Endothelial cell of umbilical vein (primary cell): ENCODE results near the gene GH1. TPM values are rescaled to one million over a fixed set of nuclear protein-coding genes. Genes with fewer than 3 reads are reported as not detected.

Experiments used
- BruUV-seq: library from RNA; stranded (reverse); fragments of 400-500 nt; replicated peaks from 2 replicates; lab custom pipeline; 2021; lab: Mats Ljungman, UMichigan
- CTCF ChIA-PET: fragments of 300-600, 350-600 bp; sonication (Branson Sonifier 250); formaldehyde crosslinking; loops from one replicate; lab custom pipeline; 2021; ENCODE audit warnings: antibody characterized with exemption, inconsistent platforms; lab: Charles Lee
- POLR2A ChIA-PET: fragments of 300-600, 350-600 bp; sonication (Branson Sonifier 250); formaldehyde crosslinking; loops from one replicate; lab custom pipeline; 2021; ENCODE audit warnings: antibody characterized with exemption, inconsistent platforms; lab: Charles Lee
- DNase-seq: peaks from one replicate; pipeline ENCODE4 v3.0.0-alpha.2; 2011; ENCODE audit warnings: low read depth, low spot score
- FAIRE-seq: peaks from 2 replicates; lab custom pipeline; 2011; peaks lifted over from hg19 to GRCh38; lab: Jason Lieb, UNC
- H2AFZ ChIP-seq: 2 replicates; pipeline ENCODE4 v1.6.0; 2012; ENCODE audit warnings: low read depth, low read length, control low read depth, inconsistent platforms
- H3K27ac ChIP-seq: 2 replicates; pipeline ENCODE4 v1.5.1; 2011; ENCODE audit warnings: low read depth, mild to moderate bottlenecking, control low read depth, low read length, moderate library complexity; ENCODE audit not compliant: insufficient read depth
- H3K27me3 ChIP-seq, 2 experiments: 2 replicates each; pipeline versions ENCODE4 v1.6.0 to v1.6.1; 2011; ENCODE audit warnings: low read length in 2 of 2, mixed read lengths in 1 of 2; ENCODE audit not compliant: control insufficient read depth in 2 of 2, insufficient read depth in 2 of 2
- H3K36me3 ChIP-seq, 2 experiments: 2 replicates in 1 of 2; 3 replicates in 1 of 2; pipeline ENCODE4 v1.5.1; 2011; ENCODE audit warnings: low read length in 2 of 2, mild to moderate bottlenecking in 1 of 2, moderate library complexity in 1 of 2; ENCODE audit not compliant: control insufficient read depth in 2 of 2, insufficient read depth in 2 of 2; ENCODE audit errors: extremely low read depth in 1 of 2
- H3K4me1 ChIP-seq: 3 replicates; pipeline ENCODE4 v1.5.1; 2011; ENCODE audit warnings: mild to moderate bottlenecking, low read length; ENCODE audit not compliant: control insufficient read depth, insufficient read depth; ENCODE audit errors: extremely low read depth
- H3K4me2 ChIP-seq: 2 replicates; pipeline ENCODE4 v1.6.1; 2011; ENCODE audit warnings: low read length, control low read depth, mixed read lengths; ENCODE audit not compliant: insufficient read depth
- H3K4me3 ChIP-seq, 3 experiments: fragments of 200-600 bp in 1 of 3; sonication (generic), shearing (Covaris generic) in 1 of 3; replicated peaks in 1 of 3; 2 replicates each; pipeline ENCODE4 v1.5.1; 2011 to 2016; ENCODE audit warnings: control low read depth in 3 of 3, low read length in 3 of 3, mild to moderate bottlenecking in 2 of 3, inconsistent platforms in 1 of 3, low read depth in 1 of 3, moderate library complexity in 1 of 3; ENCODE audit not compliant: insufficient read depth in 1 of 3
- H3K79me2 ChIP-seq: 2 replicates; pipeline ENCODE4 v1.6.0; 2012; ENCODE audit warnings: low read length, inconsistent platforms; ENCODE audit not compliant: control insufficient read depth, insufficient read depth
- H3K9ac ChIP-seq: replicated peaks from 2 replicates; pipeline ENCODE3; 2011; ENCODE audit warnings: low read length, control low read depth; ENCODE audit not compliant: insufficient read depth; ENCODE audit errors: extremely low read depth
- H3K9me1 ChIP-seq: replicated peaks from 3 replicates; pipeline ENCODE4 v1.6.0; 2011; ENCODE audit warnings: mild to moderate bottlenecking, low read length; ENCODE audit not compliant: control insufficient read depth, insufficient read depth; ENCODE audit errors: extremely low read depth
- H3K9me3 ChIP-seq: replicated peaks from 2 replicates; pipeline ENCODE4 v1.5.1; 2012; ENCODE audit warnings: low read length, inconsistent platforms; ENCODE audit not compliant: control insufficient read depth, insufficient read depth
- H4K20me1 ChIP-seq: replicated peaks from 2 replicates; pipeline ENCODE3; 2011; ENCODE audit warnings: mild to moderate bottlenecking, low read length; ENCODE audit not compliant: control insufficient read depth, insufficient read depth; ENCODE audit errors: extremely low read depth
- EZH2 ChIP-seq: IDR thresholded peaks from 2 replicates; pipeline ENCODE4 v1.6.1; 2012; ENCODE audit warnings: borderline replicate concordance, low read depth, mild to moderate bottlenecking, moderate library complexity, low read length, inconsistent platforms; ENCODE audit not compliant: severe bottlenecking
- FOS ChIP-seq: IDR thresholded peaks from 2 replicates; pipeline ENCODE4 v1.6.1; 2011; ENCODE audit warnings: mild to moderate bottlenecking, low read length, moderate library complexity, borderline replicate concordance; ENCODE audit not compliant: insufficient read depth
- GATA2 ChIP-seq: IDR thresholded peaks from 2 replicates; pipeline ENCODE4 v1.7.0; 2011; ENCODE audit warnings: low read depth, mild to moderate bottlenecking, moderate library complexity, mixed read lengths, low read length; ENCODE audit not compliant: insufficient read length, insufficient read depth
- JUN ChIP-seq: IDR thresholded peaks from 2 replicates; pipeline ENCODE4 v1.6.1; 2011; ENCODE audit warnings: borderline replicate concordance, low read depth; ENCODE audit not compliant: insufficient read length, insufficient read depth
- MYC ChIP-seq: IDR thresholded peaks from one replicate; pipeline ENCODE4 v1.6.1; 2011; ENCODE audit warnings: mild to moderate bottlenecking, low read depth, low read length
- POLR2A ChIP-seq: IDR thresholded peaks from 2 replicates; pipeline ENCODE4 v1.6.1; 2012; ENCODE audit warnings: low read depth, mild to moderate bottlenecking, control low read depth, low read length
- POLR2AphosphoS5 ChIP-seq: IDR thresholded peaks from 2 replicates; pipeline ENCODE4 v1.6.1; 2012; ENCODE audit warnings: low read depth, mild to moderate bottlenecking, control low read depth, low read length, moderate library complexity; ENCODE audit not compliant: insufficient read depth
- dilution Hi-C: fragments of 300-500 bp; cut with MboI; formaldehyde crosslinking; loops from one replicate; pipeline ENCODE4 v1.15.0; 2019; ENCODE audit warnings: low sequenced_read_pairs; ENCODE audit not compliant: extremely low pct_ligation_motif_present
- intact Hi-C: fragments of 100-400 bp; cut with micrococcal nuclease; formaldehyde crosslinking; loops from one replicate; pipeline ENCODE4 v1.10.0; 2022
- polyA plus RNA-seq, 4 experiments: library from polyadenylated mRNA; depleted of rRNA in 3 of 4; stranded (reverse) in 3 of 4; unstranded in 1 of 4; fragments of >200 nt; gene quantifications; 2 replicates each; pipeline versions ENCODE4 v1.2.1 to v1.2.3, GENCODE V29; 2011 to 2012; ENCODE audit warnings: missing spikeins in 1 of 4
- total RNA-seq: library from RNA; stranded (reverse); gene quantifications from 2 replicates; pipeline ENCODE4 v1.2.3, GENCODE V29; 2021
- TF ChIP-seq, protein P1 (sequence below), 2 donors: IDR thresholded peaks; 1 replicate in 1 of 2; 2 replicates in 1 of 2; pipeline ENCODE4 v1.5.1; 2011; ENCODE audit warnings: low read length in 2 of 2, mild to moderate bottlenecking in 2 of 2, moderate library complexity in 2 of 2, control low read depth in 1 of 2, inconsistent platforms in 1 of 2, low read depth in 1 of 2; ENCODE audit not compliant: insufficient read depth in 1 of 2; ENCODE audit errors: extremely low read depth in 1 of 2
- TF ChIP-seq, protein P2 (sequence below): IDR thresholded peaks from 2 replicates; pipeline ENCODE4 v1.6.1; 2011; ENCODE audit not compliant: insufficient read depth, insufficient read length

The GH1 gene
- total and polyA plus RNA-seq, 2 donors (not counting 3 experiments of a cell fraction or from before 2014, with no cell fraction given), result not detected

DNA sequence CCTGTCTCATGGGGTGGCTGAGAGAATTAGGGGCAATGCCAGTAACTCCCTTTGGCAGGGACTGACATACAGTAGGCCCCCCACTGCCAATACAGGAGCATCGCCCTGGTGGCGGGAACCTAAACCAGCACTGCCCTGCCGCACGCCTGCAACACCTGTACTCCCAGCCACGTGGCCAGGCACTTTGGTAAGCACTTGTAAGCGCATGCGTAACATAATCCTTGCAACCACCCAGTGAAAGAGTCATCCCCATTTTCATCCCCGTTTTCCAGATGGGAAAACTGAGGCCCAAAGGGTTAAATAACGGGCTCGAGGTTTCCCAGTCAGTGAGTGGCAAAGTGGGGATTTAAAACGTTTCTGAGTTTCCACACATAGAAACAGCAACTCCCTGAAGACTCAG lies 36.6 kb upstream of the GH1 start:
- POLR2A ChIA-PET, result no interaction called here
- CTCF ChIA-PET, result interaction anchor here (1.3 to 7.0 kb wide), 7 partner anchors 9 to 178 kb away, joined by 3 to 50 read pairs (median 5); no protein-coding TSS in a partner anchor
- H3K4me1 ChIP-seq, result no peaks in the 10 kb centered on the region
- H3K4me3 ChIP-seq, result no peak overlapping the region
- no peaks in the 10 kb centered on the region for H3K9me1 ChIP-seq
- DNase-seq (no peak), FAIRE-seq (no peak)
- H4K20me1 ChIP-seq, result no peaks in the 10 kb centered on the region
- H3K27me3 ChIP-seq, result no peaks in the 10 kb centered on the region
- no peaks in the 10 kb centered on the region for H3K9me3 ChIP-seq
- H3K4me2 ChIP-seq, result no peak overlapping the region
- H3K36me3 ChIP-seq, result no peaks in the 10 kb centered on the region
- intact Hi-C loops, result no loop called here
- H3K9ac ChIP-seq, result no peak overlapping the region
- no peak overlapping the region for H2AFZ ChIP-seq
- no peaks in the 10 kb centered on the region for H3K79me2 ChIP-seq
- no peak overlapping the region for H3K27ac ChIP-seq
- TF ChIP-seq JUN (no peak), GATA2 (no peak), POLR2AphosphoS5 (no peak), POLR2A (no peak), EZH2 (no peak), FOS (no peak), MYC (no peak)
- TF ChIP-seq, protein P1, sequence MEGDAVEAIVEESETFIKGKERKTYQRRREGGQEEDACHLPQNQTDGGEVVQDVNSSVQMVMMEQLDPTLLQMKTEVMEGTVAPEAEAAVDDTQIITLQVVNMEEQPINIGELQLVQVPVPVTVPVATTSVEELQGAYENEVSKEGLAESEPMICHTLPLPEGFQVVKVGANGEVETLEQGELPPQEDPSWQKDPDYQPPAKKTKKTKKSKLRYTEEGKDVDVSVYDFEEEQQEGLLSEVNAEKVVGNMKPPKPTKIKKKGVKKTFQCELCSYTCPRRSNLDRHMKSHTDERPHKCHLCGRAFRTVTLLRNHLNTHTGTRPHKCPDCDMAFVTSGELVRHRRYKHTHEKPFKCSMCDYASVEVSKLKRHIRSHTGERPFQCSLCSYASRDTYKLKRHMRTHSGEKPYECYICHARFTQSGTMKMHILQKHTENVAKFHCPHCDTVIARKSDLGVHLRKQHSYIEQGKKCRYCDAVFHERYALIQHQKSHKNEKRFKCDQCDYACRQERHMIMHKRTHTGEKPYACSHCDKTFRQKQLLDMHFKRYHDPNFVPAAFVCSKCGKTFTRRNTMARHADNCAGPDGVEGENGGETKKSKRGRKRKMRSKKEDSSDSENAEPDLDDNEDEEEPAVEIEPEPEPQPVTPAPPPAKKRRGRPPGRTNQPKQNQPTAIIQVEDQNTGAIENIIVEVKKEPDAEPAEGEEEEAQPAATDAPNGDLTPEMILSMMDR (IDR thresholded peaks at IDR 0.05; ENCODE audit: extremely low read depth in 1 of 2, insufficient read depth in 1 of 2, low read depth in 1 of 2, low read length in 2 of 2), result no peak
- TF ChIP-seq, protein P2, sequence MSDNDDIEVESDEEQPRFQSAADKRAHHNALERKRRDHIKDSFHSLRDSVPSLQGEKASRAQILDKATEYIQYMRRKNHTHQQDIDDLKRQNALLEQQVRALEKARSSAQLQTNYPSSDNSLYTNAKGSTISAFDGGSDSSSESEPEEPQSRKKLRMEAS, result no peak
- dilution Hi-C loops, result no loop called here
- BruUV-seq, result no TSS peak
